ENCODE data around the gene C4B. TPM values are rescaled to one million over a fixed set of nuclear protein-coding genes. Genes with fewer than 3 reads are reported as not detected.

The C4B gene
- total RNA-seq, 1 experiment from 2014 or later: 6.3 TPM

DNA sequence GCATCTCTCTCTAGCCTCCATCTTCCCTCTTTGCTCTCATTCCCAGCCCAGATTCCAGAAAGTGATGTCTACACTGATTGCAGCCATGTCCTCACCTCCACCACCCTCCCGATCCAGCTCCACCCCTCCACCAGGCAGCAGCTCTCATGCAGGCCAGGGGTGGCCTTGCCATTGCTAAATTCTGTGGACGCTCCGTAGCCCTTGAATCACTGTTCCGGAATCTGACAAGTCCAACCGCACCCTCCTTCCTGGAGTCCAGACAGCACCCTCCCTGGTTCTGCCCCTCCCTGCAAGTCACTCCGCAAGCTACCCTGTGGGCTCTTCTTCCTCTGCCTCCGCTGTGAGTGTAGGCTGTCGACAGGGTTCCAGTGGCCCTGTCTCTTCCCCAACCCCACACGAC lies 68.3 kb downstream of the C4B start (continued):
- TF ChIP-seq, protein P1, sequence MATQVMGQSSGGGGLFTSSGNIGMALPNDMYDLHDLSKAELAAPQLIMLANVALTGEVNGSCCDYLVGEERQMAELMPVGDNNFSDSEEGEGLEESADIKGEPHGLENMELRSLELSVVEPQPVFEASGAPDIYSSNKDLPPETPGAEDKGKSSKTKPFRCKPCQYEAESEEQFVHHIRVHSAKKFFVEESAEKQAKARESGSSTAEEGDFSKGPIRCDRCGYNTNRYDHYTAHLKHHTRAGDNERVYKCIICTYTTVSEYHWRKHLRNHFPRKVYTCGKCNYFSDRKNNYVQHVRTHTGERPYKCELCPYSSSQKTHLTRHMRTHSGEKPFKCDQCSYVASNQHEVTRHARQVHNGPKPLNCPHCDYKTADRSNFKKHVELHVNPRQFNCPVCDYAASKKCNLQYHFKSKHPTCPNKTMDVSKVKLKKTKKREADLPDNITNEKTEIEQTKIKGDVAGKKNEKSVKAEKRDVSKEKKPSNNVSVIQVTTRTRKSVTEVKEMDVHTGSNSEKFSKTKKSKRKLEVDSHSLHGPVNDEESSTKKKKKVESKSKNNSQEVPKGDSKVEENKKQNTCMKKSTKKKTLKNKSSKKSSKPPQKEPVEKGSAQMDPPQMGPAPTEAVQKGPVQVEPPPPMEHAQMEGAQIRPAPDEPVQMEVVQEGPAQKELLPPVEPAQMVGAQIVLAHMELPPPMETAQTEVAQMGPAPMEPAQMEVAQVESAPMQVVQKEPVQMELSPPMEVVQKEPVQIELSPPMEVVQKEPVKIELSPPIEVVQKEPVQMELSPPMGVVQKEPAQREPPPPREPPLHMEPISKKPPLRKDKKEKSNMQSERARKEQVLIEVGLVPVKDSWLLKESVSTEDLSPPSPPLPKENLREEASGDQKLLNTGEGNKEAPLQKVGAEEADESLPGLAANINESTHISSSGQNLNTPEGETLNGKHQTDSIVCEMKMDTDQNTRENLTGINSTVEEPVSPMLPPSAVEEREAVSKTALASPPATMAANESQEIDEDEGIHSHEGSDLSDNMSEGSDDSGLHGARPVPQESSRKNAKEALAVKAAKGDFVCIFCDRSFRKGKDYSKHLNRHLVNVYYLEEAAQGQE (IDR thresholded peaks at IDR 0.05; ENCODE audit: low read depth): no peak
- TF ChIP-seq SRF (IDR thresholded peaks at IDR 0.05; ENCODE audit: low read depth): no peak

DNA sequence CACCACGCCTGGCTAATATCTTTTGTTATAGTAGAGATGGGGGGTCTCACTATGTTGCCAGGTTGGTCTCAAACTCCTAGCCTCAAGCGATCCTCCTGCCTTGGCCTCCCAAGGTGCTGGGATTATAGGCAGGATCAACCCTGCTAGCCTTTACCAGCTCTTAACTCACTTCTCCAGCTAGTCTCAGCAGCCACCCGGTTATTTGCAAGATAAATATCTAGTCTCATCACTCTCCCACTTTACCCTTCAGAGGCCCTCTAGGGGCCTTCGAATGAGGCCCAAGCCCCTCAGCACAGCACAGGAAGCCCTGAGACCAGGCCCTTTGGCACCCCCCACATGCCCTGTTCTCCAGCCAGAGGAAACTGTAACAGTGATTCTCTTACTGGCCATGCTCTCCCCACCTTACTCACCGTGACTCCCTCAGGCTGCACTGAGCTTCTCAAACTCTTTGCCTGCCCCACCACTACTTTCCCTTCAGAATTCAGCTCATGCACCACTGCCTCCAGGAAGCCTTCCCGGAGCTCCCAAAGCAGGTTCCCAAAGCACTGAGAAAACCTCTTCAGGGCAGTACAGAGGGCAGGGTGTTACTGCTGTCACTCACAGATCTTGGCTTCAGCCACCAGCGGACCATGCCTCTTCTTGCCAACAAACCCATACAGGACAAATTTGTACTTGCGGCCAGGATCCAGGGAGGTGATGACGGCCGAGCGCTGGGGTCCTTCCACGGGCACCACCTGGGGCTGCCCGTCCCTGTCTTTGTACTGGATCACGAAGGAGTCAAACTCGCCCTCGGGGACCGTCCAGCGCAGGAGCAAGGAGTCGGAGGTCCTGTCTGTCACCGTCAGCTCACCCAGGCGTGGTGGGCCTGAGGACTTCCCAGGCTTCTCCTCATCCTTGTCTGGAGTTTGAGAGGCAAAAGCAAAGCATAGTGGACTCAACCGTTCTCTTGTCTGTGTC lies 69.5 kb downstream of the C4B start:
- ChIA-PET POLR2A (no interaction called here), CTCF (no interaction called here), RAD21 (ENCODE audit: low non-redundant PET in 1 of 2, low total read pairs in 2 of 2, uncharacterized antibody in 2 of 2, unreplicated experiment in 2 of 2) (no interaction called here)
- Histone ChIP-seq H3K36me3 (ENCODE audit: control insufficient read depth in 1 of 2, insufficient read depth in 2 of 2, low read length in 2 of 2) (no peaks in the 10 kb centered on the region), H3K9ac (ENCODE audit: low read length) (no peak overlapping the region), H3K9me2 (ENCODE audit: insufficient read depth) (no peaks in the 10 kb centered on the region), H3K27ac (ENCODE audit: low read depth, low read length) (no peak overlapping the region), H3K4me3 (replicated peaks in 1 of 2; ENCODE audit: low read depth in 1 of 2, low read length in 2 of 2) (no peak overlapping the region), H2AFZ (ENCODE audit: low read depth, low read length, poor library complexity, severe bottlenecking) (no peak overlapping the region), H4K20me1 (ENCODE audit: insufficient read depth) (no peaks in the 10 kb centered on the region), H3K27me3 (ENCODE audit: insufficient read depth, low read length) (no peaks in the 10 kb centered on the region), H3K4me1 (ENCODE audit: control insufficient read depth in 1 of 2, insufficient read depth in 2 of 2, low read length in 2 of 2) (peaks cover 17 to 43% of the 10 kb centered on the region in 2 experiments), H3K9me3 (ENCODE audit: control insufficient read depth in 1 of 2, insufficient read depth in 1 of 2, low read depth in 1 of 2, low read length in 2 of 2) (no peaks in the 10 kb centered on the region), H3K79me2 (ENCODE audit: insufficient read depth, low read length) (no peaks in the 10 kb centered on the region), H3K4me2 (ENCODE audit: low read length) (no peak overlapping the region)
- BruUV-seq (replicated peaks): no TSS peak
- DNase-seq (ENCODE audit: low read depth, low spot score): no peak
- intact Hi-C loops (cut with micrococcal nuclease): no loop called here
- no peak for ATAC-seq
- TF ChIP-seq, protein P2, sequence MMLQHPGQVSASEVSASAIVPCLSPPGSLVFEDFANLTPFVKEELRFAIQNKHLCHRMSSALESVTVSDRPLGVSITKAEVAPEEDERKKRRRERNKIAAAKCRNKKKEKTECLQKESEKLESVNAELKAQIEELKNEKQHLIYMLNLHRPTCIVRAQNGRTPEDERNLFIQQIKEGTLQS (IDR thresholded peaks at IDR 0.05): no peak
- TF ChIP-seq CEBPB (IDR thresholded peaks at IDR 0.05; ENCODE audit: low read depth): no peak

Measured in HCT116 (cell line).